Loucy (cell line): Measurements from ENCODE around the gene SDE2.
"Not testable (repeated sequence)": the region's sequence is repeated elsewhere in the genome, so short reads cannot be mapped to it uniquely, and the experiment has no call there.

Experiments used
- EZH2phosphoT487 ChIP-seq: fragments of 200-600 bp; IDR thresholded peaks from 2 replicates; pipeline ENCODE4 v1.6.1; 2018; ENCODE audit warnings: antibody characterized with exemption, mild to moderate bottlenecking, moderate library complexity, borderline replicate concordance
- TF ChIP-seq, protein P1 (sequence below): fragments of 200-600 bp; sonication (generic); conservative IDR thresholded peaks from 2 replicates; pipeline ENCODE4 v1.5.1; 2014; ENCODE audit warnings: mild to moderate bottlenecking, antibody characterized with exemption, low read length

DNA sequence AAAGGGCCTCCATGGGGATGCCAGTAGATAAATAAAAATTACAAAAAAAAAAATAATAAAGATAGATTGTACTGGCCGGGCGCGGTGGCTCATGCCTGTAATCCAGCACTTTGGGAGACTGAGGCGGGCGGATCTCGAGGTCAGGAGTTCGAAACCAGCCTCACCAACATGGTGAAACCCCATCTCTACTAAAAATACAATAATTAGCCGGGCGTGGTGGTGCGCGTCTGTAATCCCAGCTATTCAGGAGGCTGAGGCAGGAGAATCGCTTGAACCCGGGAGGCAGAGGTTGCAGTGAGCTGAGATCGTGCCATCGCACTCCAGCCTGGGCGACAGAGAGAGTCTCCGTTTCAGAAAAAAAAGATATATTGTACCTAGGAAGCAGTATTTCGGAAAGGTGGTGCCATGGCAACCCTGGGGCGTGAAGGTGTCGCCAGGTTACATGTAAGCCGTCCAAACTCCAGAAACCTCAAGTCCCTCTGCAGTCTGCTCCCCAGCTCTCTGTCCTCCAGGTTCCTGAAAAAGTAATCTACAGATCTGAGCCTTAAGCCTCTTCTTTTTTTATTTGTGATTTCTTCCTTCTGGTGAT, 1.4 kb upstream of the SDE2 start:
- TF ChIP-seq, protein P1, sequence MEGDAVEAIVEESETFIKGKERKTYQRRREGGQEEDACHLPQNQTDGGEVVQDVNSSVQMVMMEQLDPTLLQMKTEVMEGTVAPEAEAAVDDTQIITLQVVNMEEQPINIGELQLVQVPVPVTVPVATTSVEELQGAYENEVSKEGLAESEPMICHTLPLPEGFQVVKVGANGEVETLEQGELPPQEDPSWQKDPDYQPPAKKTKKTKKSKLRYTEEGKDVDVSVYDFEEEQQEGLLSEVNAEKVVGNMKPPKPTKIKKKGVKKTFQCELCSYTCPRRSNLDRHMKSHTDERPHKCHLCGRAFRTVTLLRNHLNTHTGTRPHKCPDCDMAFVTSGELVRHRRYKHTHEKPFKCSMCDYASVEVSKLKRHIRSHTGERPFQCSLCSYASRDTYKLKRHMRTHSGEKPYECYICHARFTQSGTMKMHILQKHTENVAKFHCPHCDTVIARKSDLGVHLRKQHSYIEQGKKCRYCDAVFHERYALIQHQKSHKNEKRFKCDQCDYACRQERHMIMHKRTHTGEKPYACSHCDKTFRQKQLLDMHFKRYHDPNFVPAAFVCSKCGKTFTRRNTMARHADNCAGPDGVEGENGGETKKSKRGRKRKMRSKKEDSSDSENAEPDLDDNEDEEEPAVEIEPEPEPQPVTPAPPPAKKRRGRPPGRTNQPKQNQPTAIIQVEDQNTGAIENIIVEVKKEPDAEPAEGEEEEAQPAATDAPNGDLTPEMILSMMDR, result not testable (repeated sequence)
- TF ChIP-seq EZH2phosphoT487, result not testable (repeated sequence)
